ENCODE data around the gene C1orf53. TPM values are rescaled to one million over a fixed set of nuclear protein-coding genes. Genes with fewer than 3 reads are reported as not detected.

The C1orf53 gene
- total RNA-seq, 1 experiment from 2014 or later, result 8.6 TPM

GRCh38 chr1:197907846-197908616 is 5.6 kb downstream of the C1orf53 start:
- DNase-seq (ENCODE audit: low spot score), result no peak

- no peak for DNase-seq (ENCODE audit: low spot score)
Observed at GRCh38 chr1:197908716-197909220, 6.3 kb downstream of the C1orf53 start.

- DNase-seq (ENCODE audit: low spot score), result no peak
Observed at GRCh38 chr1:197909384-197909783, 7.0 kb downstream of the C1orf53 start.

- no peak for DNase-seq (ENCODE audit: low spot score)
Observed at GRCh38 chr1:197910120-197910991, 7.9 kb downstream of the C1orf53 start.

GRCh38 chr1:197911111-197911856 is 8.9 kb downstream of the C1orf53 start:
- no peak for DNase-seq (ENCODE audit: low spot score)

- no peak for DNase-seq (ENCODE audit: low spot score)
Observed at GRCh38 chr1:197911857-197912696, 9.6 kb downstream of the C1orf53 start.

- DNase-seq (ENCODE audit: low spot score), result no peak
Observed at GRCh38 chr1:197912739-197913494, 10.5 kb downstream of the C1orf53 start.

GRCh38 chr1:197913495-197914276 is 11.3 kb downstream of the C1orf53 start:
- no peak for DNase-seq (ENCODE audit: low spot score)

GRCh38 chr1:197914510-197914909 is 12.1 kb downstream of the C1orf53 start:
- no peak for DNase-seq (ENCODE audit: low spot score)

GRCh38 chr1:197915260-197915861 is 12.9 kb downstream of the C1orf53 start:
- no peak for DNase-seq (ENCODE audit: low spot score)

- DNase-seq (ENCODE audit: low spot score), result peak; percentile 78
Observed at GRCh38 chr1:197915862-197916499, 13.6 kb downstream of the C1orf53 start.

GRCh38 chr1:197916500-197916983 is 14.1 kb downstream of the C1orf53 start:
- DNase-seq (ENCODE audit: low spot score), result no peak

GRCh38 chr1:197917805-197918651 is 15.6 kb downstream of the C1orf53 start:
- no peak for DNase-seq (ENCODE audit: low spot score)

- DNase-seq (ENCODE audit: low spot score), result no peak
Observed at GRCh38 chr1:197918807-197919345, 16.4 kb downstream of the C1orf53 start.

GRCh38 chr1:197919346-197920066 is 17.1 kb downstream of the C1orf53 start:
- no peak for DNase-seq (ENCODE audit: low spot score)

- no peak for DNase-seq (ENCODE audit: low spot score)
Observed at GRCh38 chr1:197920067-197920396, 17.6 kb downstream of the C1orf53 start.
